Osteocyte (in vitro differentiated cells): ENCODE data around the gene RAB40B. TPM values are rescaled to one million over a fixed set of nuclear protein-coding genes. Genes with fewer than 3 reads are reported as not detected.

Source experiments
- DNase-seq: peaks from one replicate; pipeline ENCODE4 v3.0.0; 2021; ENCODE audit warnings: mixed read lengths; ENCODE audit not compliant: unreplicated experiment; ENCODE audit errors: extremely low spot score
- H3K27ac Mint-ChIP-seq: one replicate; pipeline ENCODE4 v1.8.0; 2021; ENCODE audit warnings: mild to moderate bottlenecking, mixed read lengths; ENCODE audit not compliant: unreplicated experiment
- H3K27me3 Mint-ChIP-seq: one replicate; pipeline ENCODE4 v1.8.0; 2021; ENCODE audit warnings: mixed read lengths; ENCODE audit not compliant: unreplicated experiment
- H3K36me3 Mint-ChIP-seq: one replicate; pipeline ENCODE4 v1.8.0; 2021; ENCODE audit warnings: mixed read lengths; ENCODE audit not compliant: unreplicated experiment
- H3K4me1 Mint-ChIP-seq: one replicate; pipeline ENCODE4 v1.8.0; 2021; ENCODE audit warnings: mixed read lengths; ENCODE audit not compliant: unreplicated experiment
- H3K4me3 Mint-ChIP-seq: one replicate; pipeline ENCODE4 v1.8.0; 2021; ENCODE audit warnings: mild to moderate bottlenecking, moderate library complexity, mixed read lengths; ENCODE audit not compliant: unreplicated experiment
- H3K9me3 Mint-ChIP-seq: one replicate; pipeline ENCODE4 v1.8.0; 2021; ENCODE audit warnings: mixed read lengths; ENCODE audit not compliant: unreplicated experiment
- CTCF ChIP-seq: fragments of 200-600 bp; sonication (generic); IDR thresholded peaks from 2 replicates; pipeline ENCODE4 v1.5.0; 2021; ENCODE audit warnings: antibody characterized with exemption, mild to moderate bottlenecking, moderate library complexity
- total RNA-seq: library from RNA; stranded (reverse); gene quantifications from 2 replicates; pipeline ENCODE4 v1.2.1, GENCODE V29; 2021

RAB40B gene
- total RNA-seq, 1 donor from 2014 or later = 13.4 TPM

DNA sequence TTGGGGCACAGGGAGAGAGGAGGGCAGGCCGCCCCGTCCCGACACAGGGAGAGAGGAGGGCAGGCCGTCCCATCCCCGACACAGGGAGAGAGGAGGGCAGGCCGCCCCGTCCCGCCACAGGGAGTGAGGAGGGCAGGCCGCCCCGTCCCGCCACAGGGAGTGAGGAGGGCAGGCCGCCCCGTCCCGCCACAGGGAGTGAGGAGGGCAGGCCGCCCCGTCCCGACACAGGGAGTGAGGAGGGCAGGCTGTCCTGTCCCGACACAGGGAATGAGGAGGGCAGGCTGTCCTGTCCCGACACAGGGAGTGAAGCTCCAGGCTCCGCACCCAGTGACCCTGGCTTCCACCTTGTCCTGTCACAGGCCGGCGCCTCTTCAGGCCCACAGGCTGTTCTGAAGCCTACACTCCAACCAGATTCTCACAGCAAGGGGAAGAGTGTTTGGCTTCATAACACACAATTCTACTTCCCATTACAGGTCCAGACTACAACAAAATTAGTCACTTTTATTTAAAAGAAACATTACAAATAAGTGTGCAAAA, 84.3 kb downstream of the RAB40B start:
- Mint-ChIP-seq H3K36me3 (peaks cover 42% of the 10 kb centered on the region), H3K27ac (no peak overlapping the region), H3K4me3 (no peak overlapping the region), H3K4me1 (peaks cover 7% of the 10 kb centered on the region), H3K9me3 (no peaks in the 10 kb centered on the region), H3K27me3 (no peaks in the 10 kb centered on the region)
- DNase-seq = no peak
- TF ChIP-seq CTCF = no peak

GRCh38 chr17:82613283-82614094, 85.0 kb downstream of the RAB40B start:
- H3K27me3 Mint-ChIP-seq = no peaks in the 10 kb centered on the region
- H3K9me3 Mint-ChIP-seq = no peaks in the 10 kb centered on the region
- no peak overlapping the region for H3K4me3 Mint-ChIP-seq
- TF ChIP-seq CTCF = no peak
- H3K36me3 Mint-ChIP-seq = peaks cover 35% of the 10 kb centered on the region
- H3K27ac Mint-ChIP-seq = no peak overlapping the region
- no peak for DNase-seq
- H3K4me1 Mint-ChIP-seq = peaks cover 7% of the 10 kb centered on the region

- Mint-ChIP-seq H3K4me1 (peaks cover 7% of the 10 kb centered on the region), H3K9me3 (no peaks in the 10 kb centered on the region), H3K36me3 (peaks cover 34% of the 10 kb centered on the region), H3K27me3 (no peaks in the 10 kb centered on the region), H3K27ac (no peak overlapping the region), H3K4me3 (no peak overlapping the region)
- no peak for TF ChIP-seq CTCF
- no peak for DNase-seq
Observed at GRCh38 chr17:82611140-82612058, 87.1 kb downstream of the RAB40B start.

- Mint-ChIP-seq H3K9me3 (no peaks in the 10 kb centered on the region), H3K27ac (no peak overlapping the region), H3K4me1 (peaks cover 7% of the 10 kb centered on the region), H3K27me3 (no peaks in the 10 kb centered on the region), H3K36me3 (peaks cover 39% of the 10 kb centered on the region), H3K4me3 (no peak overlapping the region)
- TF ChIP-seq CTCF = no peak
- DNase-seq = no peak
Observed at GRCh38 chr17:82609655-82610054, 88.8 kb downstream of the RAB40B start.
